GM06990 (cell line): ENCODE results near the gene RHBDD3.

Experiments used
- DNase-seq: peaks from one replicate; pipeline ENCODE4 v3.0.0-alpha.2; 2011; ENCODE audit not compliant: insufficient read length; ENCODE audit errors: extremely low read depth
- H3K27me3 ChIP-seq: replicated peaks from 2 replicates; pipeline ENCODE4 v1.6.0; 2011; ENCODE audit warnings: low read length; ENCODE audit not compliant: control insufficient read depth, insufficient read depth
- H3K36me3 ChIP-seq: 2 replicates; pipeline ENCODE4 v1.5.1; 2011; ENCODE audit warnings: low read length; ENCODE audit not compliant: control insufficient read depth, insufficient read depth
- H3K4me3 ChIP-seq: replicated peaks from 2 replicates; pipeline ENCODE4 v1.5.1; 2011; ENCODE audit warnings: low read depth, mild to moderate bottlenecking, control low read depth, low read length
- TF ChIP-seq, protein P1 (sequence below): IDR thresholded peaks from 2 replicates; pipeline ENCODE4 v1.5.1; 2011; ENCODE audit warnings: low read length, control low read depth, mild to moderate bottlenecking, inconsistent platforms; ENCODE audit not compliant: insufficient read depth, poor library complexity, severe bottlenecking

The RHBDD3 gene

DNA sequence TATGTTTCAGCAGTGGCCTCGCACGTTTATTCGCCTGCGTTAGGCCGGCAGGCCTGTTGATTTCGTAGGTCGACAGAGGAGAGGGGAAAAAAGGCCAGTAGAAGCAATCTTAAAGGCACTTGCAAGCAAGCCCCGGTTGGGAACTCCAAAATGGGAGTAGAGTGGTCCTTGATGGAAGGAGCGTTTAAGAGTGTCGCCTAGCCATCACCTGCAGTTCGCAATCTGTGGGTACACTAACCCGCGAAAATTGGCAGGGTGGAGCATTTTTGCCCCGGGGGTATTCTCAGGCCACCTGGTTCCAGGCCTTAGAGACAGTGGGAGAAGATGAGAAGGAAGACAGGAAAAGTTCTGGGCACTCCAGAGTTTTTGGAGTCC, 1.4 kb upstream of the RHBDD3 start:
- peaks cover 8% of the 10 kb centered on the region for H3K36me3 ChIP-seq
- TF ChIP-seq, protein P1, sequence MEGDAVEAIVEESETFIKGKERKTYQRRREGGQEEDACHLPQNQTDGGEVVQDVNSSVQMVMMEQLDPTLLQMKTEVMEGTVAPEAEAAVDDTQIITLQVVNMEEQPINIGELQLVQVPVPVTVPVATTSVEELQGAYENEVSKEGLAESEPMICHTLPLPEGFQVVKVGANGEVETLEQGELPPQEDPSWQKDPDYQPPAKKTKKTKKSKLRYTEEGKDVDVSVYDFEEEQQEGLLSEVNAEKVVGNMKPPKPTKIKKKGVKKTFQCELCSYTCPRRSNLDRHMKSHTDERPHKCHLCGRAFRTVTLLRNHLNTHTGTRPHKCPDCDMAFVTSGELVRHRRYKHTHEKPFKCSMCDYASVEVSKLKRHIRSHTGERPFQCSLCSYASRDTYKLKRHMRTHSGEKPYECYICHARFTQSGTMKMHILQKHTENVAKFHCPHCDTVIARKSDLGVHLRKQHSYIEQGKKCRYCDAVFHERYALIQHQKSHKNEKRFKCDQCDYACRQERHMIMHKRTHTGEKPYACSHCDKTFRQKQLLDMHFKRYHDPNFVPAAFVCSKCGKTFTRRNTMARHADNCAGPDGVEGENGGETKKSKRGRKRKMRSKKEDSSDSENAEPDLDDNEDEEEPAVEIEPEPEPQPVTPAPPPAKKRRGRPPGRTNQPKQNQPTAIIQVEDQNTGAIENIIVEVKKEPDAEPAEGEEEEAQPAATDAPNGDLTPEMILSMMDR, result no peak
- no peaks in the 10 kb centered on the region for H3K27me3 ChIP-seq
- peak overlapping the region; percentile 98 for H3K4me3 ChIP-seq
- DNase-seq, result no peak

DNA sequence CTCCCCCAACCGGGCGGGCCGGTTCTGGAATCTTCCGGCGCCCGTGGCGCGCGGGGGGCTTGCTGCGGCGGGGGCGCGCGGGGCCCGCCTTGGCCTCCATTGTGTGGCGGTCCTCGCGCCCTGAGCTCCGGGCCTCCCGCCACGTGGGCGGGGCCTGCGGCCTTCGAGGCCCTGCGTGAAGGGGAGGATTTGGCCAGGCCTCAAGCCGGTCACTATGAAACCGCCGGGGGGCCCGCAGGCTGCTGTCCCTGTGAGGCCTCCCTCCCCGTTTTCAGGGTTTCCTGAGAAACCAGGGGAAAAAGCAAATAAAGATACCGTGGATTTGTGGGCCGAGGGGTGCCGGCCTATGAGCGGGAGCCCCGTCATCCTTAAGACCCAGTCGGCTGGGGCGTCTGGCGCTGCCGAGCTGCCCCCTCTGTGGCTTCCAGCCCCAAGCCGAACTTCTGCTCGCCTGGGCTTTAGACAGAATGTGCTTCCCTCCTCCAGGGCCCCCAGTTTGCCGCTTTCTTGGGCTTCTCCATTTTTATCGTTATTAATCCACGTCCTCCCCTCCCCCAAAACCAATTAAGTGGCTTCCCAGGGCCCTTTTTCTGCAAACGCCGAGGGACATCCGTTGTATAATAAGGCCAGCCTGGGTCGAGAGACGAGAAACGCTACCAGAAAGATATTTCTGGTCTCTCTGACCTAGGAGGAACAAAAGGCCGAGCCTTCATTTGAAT, 889 bp upstream of the RHBDD3 start:
- Histone ChIP-seq H3K27me3 (no peaks in the 10 kb centered on the region), H3K4me3 (peak overlapping the region; percentile 98), H3K36me3 (peaks cover 12% of the 10 kb centered on the region)
- DNase-seq, result peak; percentile 72
- TF ChIP-seq, protein P1, result no peak

DNA sequence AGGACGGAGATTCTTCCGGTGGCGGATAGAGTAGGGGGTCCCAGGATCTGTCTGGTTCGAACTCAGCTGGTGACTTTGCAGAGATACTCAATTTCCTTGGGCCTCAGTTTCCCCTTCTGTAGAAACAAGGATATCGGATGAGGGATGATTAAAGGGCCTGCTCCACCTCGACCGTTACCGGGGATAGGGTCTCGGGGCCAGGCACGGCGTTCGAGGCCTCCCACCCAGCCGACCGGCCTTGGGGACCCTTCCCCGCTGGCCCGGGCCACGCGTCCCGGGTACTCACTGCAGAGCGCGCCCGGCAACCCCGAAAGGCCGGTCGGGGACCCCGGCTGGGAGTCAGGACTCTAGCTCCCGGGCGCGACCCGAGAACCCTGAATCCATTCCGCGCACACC, 321 bp downstream of the RHBDD3 start:
- Histone ChIP-seq H3K36me3 (peaks cover 11% of the 10 kb centered on the region), H3K4me3 (peak overlapping the region; percentile 98), H3K27me3 (no peaks in the 10 kb centered on the region)
- TF ChIP-seq, protein P1, result no peak
- no peak for DNase-seq

DNA sequence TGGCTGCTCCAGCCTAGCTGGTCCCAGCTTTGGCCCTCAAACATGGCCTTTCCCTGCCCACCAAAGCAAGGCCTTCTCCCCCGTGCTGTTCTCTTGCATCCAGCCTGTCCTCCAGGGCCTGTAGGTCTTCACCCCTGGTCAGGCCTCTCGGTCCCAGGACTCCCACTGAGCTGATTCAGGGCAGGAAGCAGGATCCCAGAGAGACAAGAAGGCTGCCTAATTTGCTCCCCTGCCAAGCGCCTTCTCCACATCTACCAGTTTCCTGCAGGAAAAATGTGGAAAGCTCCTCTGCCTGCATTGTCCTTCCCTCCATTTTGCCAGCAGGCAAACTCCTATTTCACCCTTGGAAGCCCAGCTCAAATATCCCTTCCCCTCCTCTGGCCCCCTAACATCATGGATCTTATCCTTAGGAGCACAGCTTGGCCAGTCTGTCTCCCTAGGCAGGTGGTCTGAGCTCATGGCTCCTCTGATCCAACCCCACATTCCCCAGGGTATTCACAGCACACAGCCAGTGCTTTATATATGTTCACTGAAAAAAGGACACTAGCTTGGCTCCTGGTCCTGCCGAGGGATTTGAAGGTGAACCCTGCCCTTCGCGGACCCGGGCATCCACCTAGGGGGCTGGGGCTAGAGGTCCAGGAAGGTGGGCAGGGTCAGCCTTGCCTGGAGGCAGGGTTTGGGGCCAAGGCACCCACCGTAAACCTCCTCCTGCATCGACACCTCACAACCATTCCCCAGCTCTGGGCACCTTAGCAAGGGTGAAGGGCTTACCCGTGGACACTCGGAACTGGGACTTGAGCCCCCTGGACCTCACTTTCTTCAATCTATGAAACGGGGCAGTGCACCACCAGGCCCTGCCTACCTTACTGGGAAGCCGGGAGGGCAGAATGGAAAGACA, 968 bp downstream of the RHBDD3 start:
- H3K27me3 ChIP-seq, result no peaks in the 10 kb centered on the region
- no peak for DNase-seq
- peaks cover 11% of the 10 kb centered on the region for H3K36me3 ChIP-seq
- H3K4me3 ChIP-seq, result peak overlapping the region; percentile 98
- TF ChIP-seq, protein P1, result no peak

DNA sequence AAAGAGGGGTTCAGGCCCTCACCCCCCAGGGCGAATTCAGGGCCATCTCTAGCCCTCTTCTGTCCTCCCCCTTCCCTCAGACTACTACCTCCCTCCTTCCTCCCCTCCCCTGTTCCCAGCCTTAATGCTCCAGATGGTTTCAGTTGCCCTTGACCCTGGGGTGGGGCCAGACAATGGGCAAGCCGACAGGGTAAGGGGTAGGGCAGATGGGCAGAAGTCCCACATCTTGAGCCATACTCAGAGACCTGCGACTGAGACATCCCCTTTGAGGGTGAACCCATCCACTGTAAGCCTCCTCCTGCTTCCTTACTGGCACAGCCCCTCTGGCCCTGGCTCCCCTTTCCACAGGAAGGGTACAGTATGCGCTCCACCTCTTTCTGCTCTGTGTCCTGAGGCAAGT, 1.9 kb downstream of the RHBDD3 start:
- Histone ChIP-seq H3K4me3 (no peak overlapping the region; the same call in 1 of the 2 replicates), H3K27me3 (no peaks in the 10 kb centered on the region), H3K36me3 (peaks cover 11% of the 10 kb centered on the region)
- DNase-seq, result no peak
- TF ChIP-seq, protein P1, result no peak
